Astrocyte of the spinal cord (primary cell): ENCODE results near the gene SHLD1.
A peak's percentile ranks its signal among the peaks of the same experiment; 100 is the strongest.
"Not testable (repeated sequence)": the region's sequence is repeated elsewhere in the genome, so short reads cannot be mapped to it uniquely, and the experiment has no call there.

Source experiments
- DNase-seq: peaks from one replicate; pipeline ENCODE4 v3.0.0; 2011; ENCODE audit warnings: low read depth, low spot score
- H3K4me3 ChIP-seq: 2 replicates; pipeline ENCODE4 v1.5.1; 2011; ENCODE audit warnings: low read depth, mild to moderate bottlenecking, low read length, moderate library complexity
- CTCF ChIP-seq: IDR thresholded peaks from 2 replicates; pipeline ENCODE4 v1.5.1; 2012; ENCODE audit warnings: low read depth, mild to moderate bottlenecking, low read length, inconsistent platforms
- in situ Hi-C: cut with HindIII; loops from 2 replicates; pipeline ENCODE4 v1.10.0; 2017; ENCODE audit warnings: low sequenced_read_pairs

SHLD1 gene

GRCh38 chr20:5797165-5797564 lies 47.0 kb downstream of the SHLD1 start:
- H3K4me3 ChIP-seq = no peak overlapping the region
- no peak for DNase-seq
- in situ Hi-C loops = no loop called here
- TF ChIP-seq CTCF = no peak

DNA sequence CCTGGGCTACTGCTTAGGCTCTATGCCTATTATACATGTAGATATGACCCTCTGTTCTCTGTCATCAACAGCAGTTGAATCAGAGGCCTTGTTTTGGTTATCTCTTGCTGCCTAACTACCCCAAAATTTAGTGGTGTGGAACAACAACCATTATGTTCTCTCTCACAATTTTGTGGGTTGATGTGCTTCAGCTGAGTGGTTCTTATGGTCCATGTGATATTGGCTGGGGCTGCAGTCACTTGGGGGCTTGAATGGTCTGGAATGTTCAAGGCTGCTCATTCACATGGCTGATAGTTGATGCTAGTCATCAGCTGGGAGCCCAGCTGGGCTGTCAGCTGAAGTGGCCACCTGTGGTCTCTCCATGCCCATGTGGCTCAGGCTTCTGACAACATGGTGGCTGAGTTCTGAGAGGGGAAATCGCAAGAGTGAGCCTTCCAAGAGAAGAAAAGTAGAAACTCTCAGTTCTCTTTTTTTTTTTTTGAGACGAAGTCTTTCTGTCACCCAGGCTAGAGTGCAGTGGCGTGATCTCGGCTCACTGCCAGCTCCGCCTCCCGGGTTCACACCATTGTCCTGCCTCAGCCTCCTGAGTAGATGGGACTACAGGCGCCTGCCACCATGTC lies 47.8 kb downstream of the SHLD1 start:
- no peak overlapping the region for H3K4me3 ChIP-seq
- in situ Hi-C loops = no loop called here
- DNase-seq = no peak
- no peak for TF ChIP-seq CTCF

GRCh38 chr20:5803754-5804303 lies 53.6 kb downstream of the SHLD1 start:
- H3K4me3 ChIP-seq, in situ Hi-C loops, DNase-seq: not testable (repeated sequence)

DNA sequence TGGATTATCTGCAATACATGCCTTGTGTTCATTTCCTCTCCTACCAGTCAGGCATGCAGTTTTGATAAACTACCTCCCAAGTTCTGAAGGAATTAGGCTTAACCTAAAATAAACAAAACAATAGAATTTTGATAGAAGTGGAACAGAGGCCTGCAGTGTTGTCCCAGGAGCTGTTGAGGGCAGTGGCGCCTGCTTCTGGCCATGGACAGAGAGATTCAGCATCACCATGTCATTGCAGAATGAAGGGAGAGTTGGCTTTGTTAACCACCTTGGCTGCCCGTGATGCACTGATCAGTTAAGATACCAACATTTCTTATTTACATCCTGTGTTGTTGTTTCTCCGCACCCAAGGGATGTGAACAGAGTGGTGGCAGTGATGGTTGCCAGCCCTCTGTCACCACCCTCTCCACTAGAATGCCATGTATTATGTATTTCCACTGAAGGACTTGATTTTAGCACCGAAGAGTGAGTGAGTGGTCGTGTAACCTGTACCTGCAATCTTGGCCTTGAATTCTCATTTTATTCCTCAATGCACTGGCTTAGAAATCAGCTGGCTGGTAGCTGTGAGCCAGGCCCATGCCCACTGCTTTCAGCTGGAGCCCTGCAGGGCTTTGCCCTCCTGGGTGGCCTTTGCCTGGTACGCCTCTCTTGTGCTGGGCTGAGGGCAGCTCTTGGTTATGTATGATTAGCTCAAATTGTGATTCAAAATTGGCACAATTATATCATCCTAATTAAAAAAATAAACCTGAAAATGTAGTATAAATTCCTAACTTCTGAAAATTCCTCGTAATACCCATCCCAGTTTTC lies 56.5 kb downstream of the SHLD1 start:
- H3K4me3 ChIP-seq = no peak overlapping the region
- no peak for DNase-seq
- peak; percentile 28 for TF ChIP-seq CTCF
- in situ Hi-C loops = no loop called here

DNA sequence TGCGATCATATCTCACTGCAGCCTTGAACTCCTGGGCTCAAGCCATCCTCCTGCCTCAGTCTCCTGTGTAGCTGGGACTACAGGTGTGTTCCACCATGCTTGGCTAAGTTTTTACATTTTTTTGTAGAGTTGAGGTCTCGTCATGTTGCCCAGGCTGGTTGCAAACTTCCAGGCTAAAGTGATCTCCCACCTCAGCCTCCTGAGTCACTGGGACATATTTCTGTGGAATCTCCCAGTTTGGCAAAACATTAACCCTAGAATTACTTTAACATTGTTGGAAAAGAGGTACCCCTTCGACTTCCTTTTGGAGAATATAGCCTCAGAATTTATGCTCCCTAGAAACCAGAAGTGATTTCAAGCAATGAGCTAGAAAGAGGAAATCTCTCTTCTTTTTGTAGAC lies 57.2 kb downstream of the SHLD1 start:
- TF ChIP-seq CTCF = no peak
- H3K4me3 ChIP-seq = no peak overlapping the region
- in situ Hi-C loops = no loop called here
- no peak for DNase-seq

- H3K4me3 ChIP-seq = no peak overlapping the region
- DNase-seq = no peak
- no peak for TF ChIP-seq CTCF
- in situ Hi-C loops = no loop called here
Measured at GRCh38 chr20:5808901-5809300, 58.7 kb downstream of the SHLD1 start.

- no peak for TF ChIP-seq CTCF
- in situ Hi-C loops = no loop called here
- no peak for DNase-seq
- no peak overlapping the region for H3K4me3 ChIP-seq
Measured at GRCh38 chr20:5809495-5809894, 59.3 kb downstream of the SHLD1 start.
